ENCODE results near the gene ARHGEF35.
"Not testable (repeated sequence)": the region's sequence is repeated elsewhere in the genome, so short reads cannot be mapped to it uniquely, and the experiment has no call there.

Gene ARHGEF35

DNA sequence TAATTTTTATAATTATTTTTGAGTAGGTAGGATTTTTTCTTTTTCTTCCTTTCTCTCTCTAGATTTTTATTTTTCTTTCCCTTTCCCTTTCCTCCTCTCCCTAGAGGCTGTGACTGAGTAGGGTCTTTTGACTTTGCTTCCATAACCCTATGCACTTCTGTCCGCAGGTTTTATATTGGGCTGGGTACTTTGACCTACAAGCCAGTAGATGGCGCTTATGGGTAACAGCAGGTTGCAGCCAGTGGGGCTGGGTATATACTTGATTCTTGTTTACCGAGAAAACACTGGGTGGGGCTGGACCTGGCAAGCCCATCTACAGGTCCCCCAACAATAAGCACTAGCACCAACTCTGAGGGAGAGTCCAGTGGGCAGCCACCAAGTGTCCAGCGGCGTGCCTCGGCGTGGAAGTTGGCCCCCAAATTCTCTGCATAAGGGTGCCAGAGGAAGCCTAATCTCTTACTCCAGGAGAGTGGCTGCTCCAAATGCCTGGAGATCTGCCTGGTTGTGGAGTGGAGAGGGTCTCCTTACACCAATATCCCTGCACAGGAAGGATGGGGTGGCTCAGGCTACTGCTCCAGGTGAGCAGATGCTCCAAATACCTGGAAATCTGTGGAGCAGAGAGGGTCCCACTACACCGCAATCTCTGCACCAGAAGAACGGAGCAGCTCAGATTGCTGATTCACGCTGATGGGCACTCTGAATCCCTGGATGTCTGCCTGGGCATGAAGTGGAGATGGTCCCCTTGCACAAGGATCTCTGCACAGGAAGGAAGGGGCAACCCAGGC lies 17.1 kb downstream of the ARHGEF35 start:
- H3K27me3 ChIP-seq (ENCODE audit: control insufficient read depth, insufficient read depth, low read length); H3K9ac ChIP-seq (ENCODE audit: low read length); H3K4me3 ChIP-seq (ENCODE audit: low read depth, low read length); H3K4me1 ChIP-seq (ENCODE audit: control insufficient read depth, insufficient read depth, low read length); H3K27ac ChIP-seq (ENCODE audit: low read depth, low read length); H3K36me3 ChIP-seq (ENCODE audit: control insufficient read depth, insufficient read depth, low read length); H3K9me3 ChIP-seq (ENCODE audit: control insufficient read depth, insufficient read depth, low read depth, low read length): not testable (repeated sequence)

DNA sequence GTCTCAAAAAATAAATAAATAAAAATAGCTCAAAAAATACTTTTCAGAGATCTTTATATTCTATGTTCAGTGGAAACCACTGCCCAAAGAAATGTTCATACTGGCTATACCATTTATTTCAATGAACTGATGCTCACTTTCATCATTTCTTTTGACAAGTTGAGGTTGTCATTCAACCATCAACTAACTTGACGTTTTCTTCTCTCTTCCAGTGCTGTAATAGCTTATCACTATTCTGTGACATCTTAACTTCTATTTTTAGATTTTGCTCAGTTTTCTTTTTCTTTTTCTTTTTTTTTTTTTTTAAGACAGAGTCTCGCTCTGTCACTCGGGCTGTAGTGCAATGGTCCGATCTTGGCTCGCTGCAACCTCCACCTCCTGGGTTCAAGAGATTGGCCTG lies 21.0 kb downstream of the ARHGEF35 start:
- Histone ChIP-seq H3K4me3 (ENCODE audit: low read depth, low read length) (no peak overlapping the region), H3K4me1 (ENCODE audit: control insufficient read depth, insufficient read depth, low read length) (no peaks in the 10 kb centered on the region), H3K27ac (ENCODE audit: low read depth, low read length) (no peak overlapping the region), H3K36me3 (ENCODE audit: control insufficient read depth, insufficient read depth, low read length) (no peaks in the 10 kb centered on the region), H3K9me3 (ENCODE audit: control insufficient read depth, insufficient read depth, low read depth, low read length) (no peaks in the 10 kb centered on the region), H3K9ac (ENCODE audit: low read length) (no peak overlapping the region), H3K27me3 (ENCODE audit: control insufficient read depth, insufficient read depth, low read length) (no peaks in the 10 kb centered on the region)

DNA sequence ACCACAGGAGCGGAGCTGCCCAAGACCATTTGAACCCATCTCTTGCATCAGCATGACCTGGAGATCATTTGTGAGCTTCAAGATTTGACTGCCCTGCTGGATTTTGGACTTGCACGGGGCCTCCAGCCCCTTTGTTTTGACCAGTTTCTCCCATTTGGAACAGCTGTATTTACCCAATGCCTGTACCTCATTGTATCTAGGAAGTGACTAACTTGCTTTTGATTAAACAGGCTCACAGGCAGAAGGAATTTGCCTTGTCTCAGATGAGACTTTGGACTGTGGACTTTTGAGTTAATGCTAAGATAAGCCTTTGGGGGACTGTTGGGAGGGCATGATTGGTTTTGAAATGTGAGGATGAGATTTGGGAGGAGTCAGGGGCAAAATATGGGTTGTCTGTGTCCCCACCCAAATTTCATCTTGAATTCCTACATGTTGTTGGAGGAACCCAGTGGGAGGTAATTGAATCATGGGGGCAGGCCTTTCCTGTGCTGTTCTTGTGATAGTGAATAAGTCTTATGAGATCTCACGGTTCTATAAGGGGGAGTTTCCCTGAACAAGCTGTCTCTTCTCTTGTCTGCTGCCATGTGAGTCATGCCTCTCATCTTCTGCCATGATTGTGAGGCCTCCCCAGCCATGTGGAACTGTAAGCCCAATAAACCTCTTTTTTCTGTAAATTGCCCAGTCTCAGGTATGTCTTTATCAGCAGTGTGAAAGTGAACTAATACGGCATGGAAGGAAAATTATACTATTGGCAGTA lies 23.9 kb downstream of the ARHGEF35 start:
- not testable (repeated sequence) for H3K4me3 ChIP-seq (ENCODE audit: low read depth, low read length); H3K27ac ChIP-seq (ENCODE audit: low read depth, low read length); H3K27me3 ChIP-seq (ENCODE audit: control insufficient read depth, insufficient read depth, low read length); H3K9me3 ChIP-seq (ENCODE audit: control insufficient read depth, insufficient read depth, low read depth, low read length); H3K4me1 ChIP-seq (ENCODE audit: control insufficient read depth, insufficient read depth, low read length); H3K36me3 ChIP-seq (ENCODE audit: control insufficient read depth, insufficient read depth, low read length); H3K9ac ChIP-seq (ENCODE audit: low read length)

DNA sequence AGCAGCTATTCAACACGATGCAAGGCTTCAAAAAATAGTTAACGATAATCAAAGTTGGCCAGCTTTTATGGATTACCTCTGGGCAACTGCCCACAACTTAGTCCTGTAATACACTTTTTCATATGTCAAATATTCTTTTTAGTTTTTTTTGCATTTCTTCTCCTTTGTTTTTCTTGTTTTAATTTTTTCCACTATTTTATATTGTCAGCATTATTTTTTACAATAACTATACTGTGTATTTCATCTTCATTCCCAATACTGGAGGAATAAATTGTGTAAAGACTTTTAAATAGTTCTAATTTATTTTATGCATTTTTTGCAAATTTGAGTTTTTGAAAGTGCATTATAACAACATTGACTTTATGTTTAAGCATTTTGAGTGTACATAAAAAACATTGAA lies 30.8 kb downstream of the ARHGEF35 start:
- Histone ChIP-seq H3K27ac (ENCODE audit: low read depth, low read length) (no peak overlapping the region), H3K4me3 (ENCODE audit: low read depth, low read length) (no peak overlapping the region), H3K27me3 (ENCODE audit: control insufficient read depth, insufficient read depth, low read length) (no peaks in the 10 kb centered on the region), H3K4me1 (ENCODE audit: control insufficient read depth, insufficient read depth, low read length) (no peaks in the 10 kb centered on the region), H3K9ac (ENCODE audit: low read length) (no peak overlapping the region), H3K9me3 (ENCODE audit: control insufficient read depth, insufficient read depth, low read depth, low read length) (no peaks in the 10 kb centered on the region), H3K36me3 (ENCODE audit: control insufficient read depth, insufficient read depth, low read length) (no peaks in the 10 kb centered on the region)

DNA sequence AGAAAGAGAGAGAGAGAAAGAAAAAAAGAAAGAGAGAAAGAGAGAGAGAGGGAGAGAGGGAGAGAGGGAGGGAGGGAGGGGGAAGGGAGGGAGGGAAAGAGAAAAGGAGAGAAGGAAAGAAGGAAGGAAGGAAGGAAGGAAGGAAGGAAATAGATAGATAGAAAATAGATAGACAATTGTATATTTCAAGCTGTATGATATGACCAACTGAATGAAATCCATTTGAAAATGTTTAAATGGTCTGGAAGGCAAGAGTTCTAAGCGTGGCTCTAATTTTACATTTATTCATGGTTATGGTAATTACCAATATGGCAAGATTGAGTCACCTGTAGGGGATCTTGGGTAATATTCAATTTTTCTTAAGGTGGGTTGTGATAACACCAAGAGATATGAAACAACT lies 36.8 kb downstream of the ARHGEF35 start:
- H3K9me3 ChIP-seq (ENCODE audit: control insufficient read depth, insufficient read depth, low read depth, low read length) = no peaks in the 10 kb centered on the region
- H3K9ac ChIP-seq (ENCODE audit: low read length) = no peak overlapping the region
- no peak overlapping the region for H3K27ac ChIP-seq (ENCODE audit: low read depth, low read length)
- H3K27me3 ChIP-seq (ENCODE audit: control insufficient read depth, insufficient read depth, low read length) = no peaks in the 10 kb centered on the region
- H3K4me3 ChIP-seq (ENCODE audit: low read depth, low read length) = no peak overlapping the region
- H3K4me1 ChIP-seq (ENCODE audit: control insufficient read depth, insufficient read depth, low read length) = no peaks in the 10 kb centered on the region
- no peaks in the 10 kb centered on the region for H3K36me3 ChIP-seq (ENCODE audit: control insufficient read depth, insufficient read depth, low read length)

DNA sequence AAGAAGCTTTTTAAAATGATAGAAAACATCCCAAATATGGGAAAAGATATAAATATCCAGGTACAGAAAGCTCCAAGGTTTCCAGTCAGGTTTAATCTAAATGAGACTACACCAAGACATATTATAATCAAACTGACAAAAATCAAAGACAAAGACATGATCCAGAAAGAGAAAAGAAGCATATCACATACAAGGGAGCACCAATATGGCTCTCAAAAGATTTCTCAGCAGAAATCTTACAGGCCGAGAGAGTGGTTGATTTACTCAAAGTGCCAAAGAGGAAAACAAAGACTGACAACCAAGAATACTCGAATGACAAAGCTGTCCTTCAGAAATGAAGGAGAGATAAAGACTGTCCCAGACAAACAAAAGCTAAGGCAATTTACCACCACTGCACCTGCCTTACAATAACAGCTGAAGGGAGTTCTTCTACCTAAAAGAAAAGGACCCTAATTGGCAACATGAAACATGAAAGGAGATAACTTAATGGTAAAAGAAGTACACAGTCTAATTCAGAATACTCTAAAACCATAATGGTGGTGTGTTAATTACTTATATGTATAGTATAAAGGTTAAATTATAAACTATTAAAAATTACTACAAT lies 47.3 kb downstream of the ARHGEF35 start:
- Histone ChIP-seq H3K9me3 (ENCODE audit: control insufficient read depth, insufficient read depth, low read depth, low read length) (peaks cover 32% of the 10 kb centered on the region), H3K27me3 (ENCODE audit: control insufficient read depth, insufficient read depth, low read length) (no peaks in the 10 kb centered on the region), H3K36me3 (ENCODE audit: control insufficient read depth, insufficient read depth, low read length) (no peaks in the 10 kb centered on the region), H3K9ac (ENCODE audit: low read length) (no peak overlapping the region), H3K27ac (ENCODE audit: low read depth, low read length) (no peak overlapping the region), H3K4me3 (ENCODE audit: low read depth, low read length) (no peak overlapping the region), H3K4me1 (ENCODE audit: control insufficient read depth, insufficient read depth, low read length) (no peaks in the 10 kb centered on the region)

DNA sequence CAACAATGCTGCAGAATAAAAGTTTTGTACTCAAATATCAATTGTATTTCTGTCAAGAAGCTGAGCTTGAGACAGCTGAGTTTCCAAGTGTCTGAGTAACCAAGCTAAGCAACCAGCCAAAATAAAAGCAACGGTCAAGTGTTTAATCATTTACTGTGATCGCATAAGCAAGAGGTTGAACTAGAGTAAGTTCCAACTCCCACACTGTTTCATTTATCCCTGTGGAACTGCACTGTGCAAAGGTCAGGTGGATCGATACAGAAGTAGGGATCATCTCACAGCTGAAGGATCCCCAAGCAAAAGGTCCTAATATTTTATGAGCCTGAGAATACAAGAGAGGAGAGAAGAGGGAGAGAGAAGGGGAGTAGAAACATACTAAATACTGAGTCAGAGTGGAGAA lies 51.2 kb downstream of the ARHGEF35 start:
- Histone ChIP-seq H3K4me1 (ENCODE audit: control insufficient read depth, insufficient read depth, low read length) (no peaks in the 10 kb centered on the region), H3K27me3 (ENCODE audit: control insufficient read depth, insufficient read depth, low read length) (no peaks in the 10 kb centered on the region), H3K27ac (ENCODE audit: low read depth, low read length) (no peak overlapping the region)

DNA sequence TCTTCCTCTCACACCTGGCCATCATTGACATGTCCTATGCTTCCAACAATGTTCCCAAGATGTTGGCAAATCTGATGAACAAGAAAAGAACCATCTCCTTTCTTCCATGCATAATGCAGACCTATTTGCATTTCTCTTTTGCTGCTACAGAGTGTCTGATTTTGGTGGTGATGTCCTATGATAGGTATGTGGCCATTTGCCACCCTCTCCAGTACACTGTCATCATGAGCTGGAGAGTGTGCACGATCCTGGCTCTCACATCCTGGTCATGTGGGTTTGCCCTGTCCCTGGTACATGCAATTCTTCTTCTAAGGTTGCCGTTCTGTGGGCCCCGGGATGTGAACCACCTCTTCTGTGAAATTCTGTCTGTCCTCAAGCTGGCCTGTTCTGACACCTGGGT lies 53.4 kb downstream of the ARHGEF35 start:
- Histone ChIP-seq H3K4me1 (ENCODE audit: control insufficient read depth, insufficient read depth, low read length) (no peaks in the 10 kb centered on the region), H3K27me3 (ENCODE audit: control insufficient read depth, insufficient read depth, low read length) (no peaks in the 10 kb centered on the region), H3K27ac (ENCODE audit: low read depth, low read length) (no peak overlapping the region), H3K36me3 (ENCODE audit: control insufficient read depth, insufficient read depth, low read length) (no peaks in the 10 kb centered on the region), H3K4me3 (ENCODE audit: low read depth, low read length) (no peak overlapping the region), H3K9me3 (ENCODE audit: control insufficient read depth, insufficient read depth, low read depth, low read length) (peaks cover 12% of the 10 kb centered on the region), H3K9ac (ENCODE audit: low read length) (no peak overlapping the region)

More for the DNA sequence above, 51.2 kb downstream of the ARHGEF35 start:
- H3K36me3 ChIP-seq (ENCODE audit: control insufficient read depth, insufficient read depth, low read length) = no peaks in the 10 kb centered on the region
- peaks cover 31% of the 10 kb centered on the region for H3K9me3 ChIP-seq (ENCODE audit: control insufficient read depth, insufficient read depth, low read depth, low read length)
- H3K9ac ChIP-seq (ENCODE audit: low read length) = no peak overlapping the region
- no peak overlapping the region for H3K4me3 ChIP-seq (ENCODE audit: low read depth, low read length)

DNA sequence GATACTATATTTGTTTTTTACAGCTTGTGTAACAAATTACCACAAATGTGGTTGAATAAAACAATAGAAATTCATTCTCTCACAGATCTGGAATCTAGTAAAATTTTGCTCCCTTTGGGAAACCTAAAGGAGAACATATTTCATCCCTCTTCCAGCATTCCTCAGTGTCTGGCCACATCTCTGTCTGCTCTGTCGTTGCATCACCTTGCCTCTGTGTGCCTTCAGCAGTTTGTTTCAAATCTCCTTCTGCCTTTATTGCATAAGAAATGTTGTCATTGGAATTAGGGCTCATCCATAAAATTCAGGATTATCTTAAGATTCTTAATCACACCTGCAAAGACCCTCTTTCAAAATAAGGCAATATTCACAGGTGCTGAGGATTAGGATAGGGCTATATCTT lies 58.1 kb downstream of the ARHGEF35 start:
- no peak overlapping the region for H3K27ac ChIP-seq (ENCODE audit: low read depth, low read length)
- H3K4me1 ChIP-seq (ENCODE audit: control insufficient read depth, insufficient read depth, low read length) = no peaks in the 10 kb centered on the region
- H3K4me3 ChIP-seq (ENCODE audit: low read depth, low read length) = no peak overlapping the region
- no peaks in the 10 kb centered on the region for H3K36me3 ChIP-seq (ENCODE audit: control insufficient read depth, insufficient read depth, low read length)
- no peaks in the 10 kb centered on the region for H3K27me3 ChIP-seq (ENCODE audit: control insufficient read depth, insufficient read depth, low read length)
- no peak overlapping the region for H3K9ac ChIP-seq (ENCODE audit: low read length)
- H3K9me3 ChIP-seq (ENCODE audit: control insufficient read depth, insufficient read depth, low read depth, low read length) = 0 out of 2 replicates have a peak, but pooled peaks cover 5% of the 10 kb centered on the region

Measured in HUES6 (cell line).